ENCODE data around the gene UGT2B15.
"Not testable (repeated sequence)": the region's sequence is repeated elsewhere in the genome, so short reads cannot be mapped to it uniquely, and the experiment has no call there.

The UGT2B15 gene

DNA sequence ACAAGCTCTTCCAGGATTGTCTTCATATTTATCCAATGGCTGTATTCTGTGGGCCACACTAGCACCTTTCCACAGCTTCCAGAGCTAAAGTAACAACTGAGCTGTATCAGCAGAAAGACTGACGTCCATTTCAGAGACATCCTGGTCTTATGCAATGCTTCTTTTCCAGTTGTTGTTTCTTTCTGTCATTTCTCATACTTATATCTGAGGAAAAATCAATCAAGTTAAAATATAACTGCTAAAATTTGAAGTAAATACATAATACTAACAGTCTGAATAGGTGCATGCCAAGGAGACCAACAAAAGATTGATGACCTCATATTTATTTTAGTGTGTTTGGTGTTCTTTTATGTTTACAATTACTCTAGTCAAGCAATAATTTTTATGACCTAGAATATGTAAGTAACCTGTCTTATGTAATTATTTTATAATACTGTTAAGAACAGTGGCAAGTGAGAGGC is at the start of gene UGT2B15:
UGT2B15 (minus strand) TSS at position 174 of the 461 bp plus-strand sequence; CDS start at position 140, 34 bp downstream.
- DNase-seq (ENCODE audit: low read depth in 2 of 2) = not testable (repeated sequence)

DNA sequence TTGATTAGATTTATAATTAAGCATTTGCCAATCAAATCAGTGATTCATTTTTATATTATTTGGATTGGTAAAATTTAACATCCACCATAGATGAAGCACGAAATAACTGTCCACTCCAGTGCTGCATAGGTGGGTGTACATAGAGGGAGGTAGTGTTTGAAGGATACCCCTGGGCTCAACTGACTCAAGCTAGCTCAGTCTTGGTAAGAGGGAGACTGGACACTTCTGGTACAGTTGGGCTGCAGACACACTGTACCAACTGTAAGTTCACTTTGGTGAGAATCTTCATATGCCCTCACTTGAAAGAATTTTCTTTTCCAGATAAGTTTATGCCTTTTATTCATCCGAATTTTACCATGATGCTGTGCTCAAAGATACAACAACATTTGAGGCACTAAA is 48.6 kb upstream of the UGT2B15 start:
- DNase-seq (ENCODE audit: low read depth in 2 of 2) = no peak

DNA sequence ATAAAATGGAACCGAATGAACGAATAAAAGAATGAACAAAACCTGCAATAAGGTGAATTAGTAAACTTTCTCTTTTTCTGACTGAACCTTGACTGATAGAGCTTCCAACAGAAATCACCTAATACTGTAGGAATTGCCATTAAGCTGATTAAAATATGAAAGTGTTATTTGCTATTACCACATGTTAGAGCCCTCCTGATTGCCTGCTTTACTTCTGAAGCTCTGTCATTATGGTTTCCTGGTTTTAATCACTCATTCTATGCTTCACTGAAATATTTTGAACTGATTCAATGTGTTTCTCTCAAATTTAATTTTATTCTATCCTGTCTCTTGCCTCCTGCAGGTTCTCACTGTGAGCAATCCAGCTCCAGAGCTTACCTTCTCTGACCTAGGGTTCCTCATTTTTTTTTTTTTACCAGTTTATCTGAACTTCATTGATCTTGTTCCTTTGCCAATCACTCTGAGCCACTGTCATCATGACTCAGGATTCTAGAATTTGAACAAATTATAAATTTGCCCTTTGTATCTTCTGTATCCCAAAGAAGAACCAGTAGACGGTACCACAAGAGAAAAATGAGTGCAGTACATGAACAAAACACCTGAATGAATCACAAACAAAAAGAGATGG is 48.1 kb upstream of the UGT2B15 start:
- DNase-seq (ENCODE audit: low read depth in 2 of 2) = no peak

DNA sequence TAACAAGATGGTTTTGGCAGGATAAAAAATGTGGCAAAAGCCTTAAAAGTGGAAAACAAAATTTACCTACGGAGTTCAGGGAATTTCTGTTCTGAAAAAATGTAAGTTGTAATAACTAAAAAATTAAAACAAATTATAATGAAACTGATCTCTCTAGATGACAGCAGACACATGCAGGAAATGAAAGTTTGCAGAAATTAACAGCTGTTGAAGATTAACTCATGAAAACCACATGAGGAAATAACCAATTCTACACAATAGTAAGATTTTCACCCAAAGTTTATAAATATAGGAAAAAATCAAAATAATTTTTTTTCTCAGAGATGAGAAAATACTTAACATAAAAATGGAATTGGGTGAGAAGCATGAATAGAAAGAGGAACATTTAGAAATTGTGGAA is 47.5 kb upstream of the UGT2B15 start:
- DNase-seq (ENCODE audit: low read depth in 2 of 2) = no peak

DNA sequence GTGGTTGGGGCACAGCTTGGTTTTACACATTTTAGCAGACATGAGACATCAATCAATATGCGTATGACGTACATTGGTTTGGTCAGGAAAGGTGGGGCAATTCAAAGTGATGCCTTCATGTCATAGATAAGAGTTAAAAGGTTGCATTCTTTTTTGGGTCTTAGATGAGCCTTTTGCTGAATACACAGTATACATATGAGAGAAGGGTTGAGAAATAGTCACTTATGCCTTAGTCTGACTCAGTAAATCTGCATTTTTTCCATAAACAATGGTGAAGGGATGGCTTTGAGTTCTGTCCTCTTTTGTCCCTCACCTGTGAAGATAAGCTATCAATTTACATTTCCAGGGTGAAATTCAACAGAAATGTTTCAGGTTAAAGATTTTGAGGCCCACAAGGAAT is 43.9 kb upstream of the UGT2B15 start:
- DNase-seq (ENCODE audit: low read depth in 2 of 2) = no peak

DNA sequence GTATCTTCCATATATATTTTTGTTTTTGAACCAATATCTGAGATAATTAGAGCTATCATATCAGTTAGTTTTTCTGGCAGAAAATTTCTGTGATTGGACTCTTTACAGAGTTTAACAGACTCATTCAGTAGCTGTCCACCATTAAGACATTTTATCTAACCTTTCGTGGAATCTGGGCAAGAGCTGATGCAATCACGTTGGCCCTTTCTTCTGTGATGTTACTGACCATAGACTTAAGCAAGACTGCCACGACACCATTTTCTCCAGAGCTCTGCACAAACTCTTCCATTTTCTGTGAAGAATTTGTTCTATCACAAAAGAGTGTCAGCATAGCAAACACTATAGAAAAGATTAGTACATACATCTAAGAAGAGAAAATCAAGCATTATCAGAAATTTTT is 41.8 kb upstream of the UGT2B15 start:
- DNase-seq (ENCODE audit: low read depth in 2 of 2) = no peak

DNA sequence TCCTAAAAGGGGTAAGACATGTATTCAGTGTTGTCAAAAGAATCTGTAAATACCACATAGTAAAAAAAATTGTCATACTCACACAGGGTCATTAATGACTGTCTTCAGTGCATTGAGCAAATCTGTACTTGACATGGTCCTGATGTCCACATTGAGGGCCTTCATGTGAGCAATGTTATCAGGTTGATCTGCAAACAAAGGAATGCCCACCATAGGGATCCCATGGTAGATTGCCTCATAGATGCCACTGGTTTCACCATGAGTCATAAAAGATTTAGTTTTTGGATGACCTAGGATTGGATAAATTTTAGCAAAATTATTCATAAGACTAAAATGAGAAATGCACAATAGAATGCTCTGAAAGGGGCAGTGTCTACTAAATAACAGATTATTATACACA is 38.1 kb upstream of the UGT2B15 start:
- DNase-seq (ENCODE audit: low read depth in 2 of 2) = no peak

DNA sequence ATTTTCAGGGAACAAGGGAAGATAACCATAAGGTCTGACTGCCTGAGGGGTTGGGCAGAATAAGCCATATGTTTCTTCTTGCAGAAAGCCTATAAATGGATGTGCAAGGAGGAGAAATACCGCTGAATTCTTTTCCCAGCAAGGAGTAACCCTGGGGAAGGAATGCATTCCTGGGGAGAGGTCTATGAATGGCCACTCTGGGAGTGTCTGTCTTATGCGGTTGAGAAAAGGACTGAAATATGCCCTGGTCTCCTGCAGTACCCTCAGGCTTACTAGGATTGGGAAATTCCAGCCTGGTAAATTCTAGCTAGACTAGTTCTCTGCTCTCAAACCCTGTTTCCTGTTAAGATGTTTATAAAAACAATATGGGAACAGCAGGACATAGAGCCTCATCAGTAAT is 32.7 kb upstream of the UGT2B15 start:
- DNase-seq (ENCODE audit: low read depth in 2 of 2) = not testable (repeated sequence)

DNA sequence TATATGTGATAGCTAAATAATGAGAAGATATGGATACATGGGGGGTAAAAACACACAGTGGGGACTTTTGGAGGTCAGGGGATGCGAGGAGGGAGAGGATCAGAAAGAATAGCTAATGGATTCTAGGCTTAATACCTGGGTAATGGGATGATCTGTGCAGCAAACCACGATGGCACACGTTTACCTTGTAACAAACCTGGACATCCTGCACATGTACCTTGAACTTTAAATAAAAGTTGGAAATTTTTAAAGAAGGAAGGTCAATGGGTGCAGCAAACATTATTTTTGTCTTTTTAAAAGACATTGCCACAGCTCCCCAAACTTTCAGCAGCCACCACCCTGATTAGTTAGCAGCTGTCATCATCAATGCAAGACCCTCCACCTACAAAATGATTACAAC is 29.7 kb upstream of the UGT2B15 start:
- DNase-seq (ENCODE audit: low read depth in 2 of 2) = no peak

DNA sequence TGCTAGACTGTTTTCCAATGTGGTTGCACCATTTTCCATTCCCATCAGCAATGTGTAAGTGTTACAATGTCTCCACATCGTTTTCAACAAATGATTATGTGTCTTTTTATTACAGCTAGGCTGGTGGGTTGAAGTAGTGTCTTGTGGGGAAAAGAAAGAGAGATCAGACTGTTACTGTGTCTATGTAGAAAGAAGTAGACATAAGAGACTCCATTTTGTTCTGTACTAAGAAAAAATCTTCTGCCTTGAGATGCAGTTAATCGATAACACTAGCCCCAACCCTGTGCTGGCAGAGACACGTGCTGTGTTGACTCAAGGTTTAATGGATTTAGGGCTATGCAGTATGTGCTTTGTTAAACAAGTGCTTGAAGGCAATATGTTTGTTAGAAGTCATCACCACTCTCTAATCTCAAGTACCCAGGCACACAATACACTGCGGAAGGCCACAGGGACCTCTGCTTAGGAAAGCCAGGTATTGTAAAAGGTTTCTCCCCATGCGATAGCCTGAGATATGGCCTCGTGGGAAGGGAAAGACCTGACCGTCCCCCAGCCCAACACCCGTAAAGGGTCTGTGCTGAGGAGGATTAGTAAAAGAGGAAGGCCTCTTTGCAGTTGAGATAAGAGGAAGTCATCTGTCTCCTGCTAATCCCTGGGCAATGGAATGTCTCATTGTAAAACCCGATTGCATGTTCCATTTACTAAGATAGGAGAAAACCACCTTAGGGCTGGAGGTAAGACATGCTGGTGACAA is 23.0 kb upstream of the UGT2B15 start:
- DNase-seq (ENCODE audit: low read depth in 2 of 2) = no peak

DNA sequence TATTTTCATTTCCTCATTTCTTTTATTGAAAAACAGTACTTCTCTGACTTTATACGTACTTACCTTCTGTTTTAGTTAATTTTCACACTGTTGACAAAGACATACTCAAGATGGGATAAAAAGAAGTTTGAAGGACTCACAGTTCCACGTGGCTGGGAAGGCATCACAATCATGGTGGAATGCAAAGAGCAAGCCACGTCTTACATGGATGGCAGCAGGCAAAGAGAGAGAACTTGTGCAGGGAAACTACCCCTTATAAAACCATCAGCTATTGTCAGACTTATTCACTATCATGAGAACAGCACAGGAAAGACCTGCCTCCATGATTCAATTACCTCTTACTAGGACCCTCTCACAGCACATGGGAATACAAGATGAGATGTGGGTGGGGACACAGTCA is 20.7 kb upstream of the UGT2B15 start:
- DNase-seq (ENCODE audit: low read depth in 2 of 2) = no peak

DNA sequence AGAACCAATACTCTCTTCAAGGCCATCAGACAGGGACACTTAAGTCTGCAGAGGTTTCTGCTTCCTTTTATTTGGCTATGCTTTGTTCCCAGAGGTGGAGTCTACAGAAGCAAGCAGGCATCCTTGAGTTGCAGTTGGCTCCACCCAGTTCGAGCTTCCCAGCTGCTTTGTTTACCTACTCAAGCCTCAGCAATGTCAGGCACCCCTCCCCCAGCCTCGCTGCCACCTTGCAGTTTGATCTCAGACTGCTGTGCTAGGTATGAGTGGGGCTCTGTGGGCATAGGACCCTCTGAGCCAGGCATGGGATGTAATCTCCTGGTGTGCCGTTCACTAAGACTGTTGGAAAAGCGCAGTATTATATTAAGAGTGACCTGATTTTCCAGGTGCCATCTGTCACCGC is 12.6 kb upstream of the UGT2B15 start:
- DNase-seq (ENCODE audit: low read depth in 2 of 2) = no peak

DNA sequence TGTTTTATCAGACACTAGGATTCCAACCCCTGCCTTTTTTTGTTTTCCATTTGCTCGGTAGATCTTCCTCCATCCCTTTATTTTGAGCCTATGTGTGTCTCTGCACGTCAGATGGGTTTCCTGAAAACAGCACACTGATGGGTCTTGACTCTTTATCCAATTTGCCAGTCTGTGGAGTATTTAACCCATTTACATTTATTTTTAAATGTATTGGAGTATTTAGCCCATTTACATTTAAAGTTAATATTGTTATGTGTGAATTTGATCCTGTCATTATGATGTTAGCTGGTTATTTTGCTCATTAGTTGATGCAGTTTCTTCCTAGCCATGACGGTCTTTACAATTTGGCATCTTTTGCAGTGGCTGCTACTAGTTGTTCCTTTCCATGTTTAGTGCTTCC is 10.8 kb upstream of the UGT2B15 start:
- DNase-seq (ENCODE audit: low read depth in 2 of 2) = not testable (repeated sequence)

DNA sequence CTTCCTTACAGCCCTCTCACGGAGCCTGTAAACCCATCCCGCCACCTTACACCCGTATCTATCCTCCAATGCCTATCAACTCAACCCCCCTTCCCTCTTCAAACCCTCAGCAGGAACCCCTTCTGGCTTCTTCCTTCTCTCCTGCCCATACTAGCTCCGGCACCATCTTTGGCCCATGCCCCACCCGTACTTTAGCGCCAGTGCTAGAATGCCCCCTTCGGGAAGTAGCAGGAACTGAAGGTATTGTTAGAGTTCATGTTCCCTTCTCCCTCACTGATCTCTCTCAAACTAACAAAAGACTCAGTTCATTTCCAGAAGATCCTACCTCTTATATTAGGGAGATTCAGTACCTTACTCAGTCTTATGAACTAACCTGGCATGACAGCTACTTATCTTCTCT is 2.7 kb upstream of the UGT2B15 start:
- no peak for DNase-seq (ENCODE audit: low read depth in 2 of 2)

DNA sequence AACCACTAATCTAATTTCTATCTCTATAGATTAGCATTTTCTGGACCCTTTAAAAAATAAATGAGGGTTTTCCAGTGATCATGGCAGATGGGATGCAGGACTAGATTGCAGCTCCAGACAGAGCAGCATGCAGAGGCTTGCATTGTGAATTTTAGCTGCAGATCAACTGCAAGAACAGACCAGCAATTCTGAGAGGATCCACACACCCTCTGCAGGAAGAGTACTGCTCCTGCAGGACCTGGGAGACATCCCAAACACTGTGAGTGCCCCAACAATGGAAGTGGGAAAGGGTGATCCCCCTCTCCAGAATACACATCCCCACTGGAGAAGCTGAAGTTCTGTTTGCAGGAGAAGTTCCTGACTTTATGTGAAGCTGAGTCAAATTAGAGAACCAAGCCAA is 765 bp upstream of the UGT2B15 start:
- not testable (repeated sequence) for DNase-seq (ENCODE audit: low read depth in 2 of 2)

DNA sequence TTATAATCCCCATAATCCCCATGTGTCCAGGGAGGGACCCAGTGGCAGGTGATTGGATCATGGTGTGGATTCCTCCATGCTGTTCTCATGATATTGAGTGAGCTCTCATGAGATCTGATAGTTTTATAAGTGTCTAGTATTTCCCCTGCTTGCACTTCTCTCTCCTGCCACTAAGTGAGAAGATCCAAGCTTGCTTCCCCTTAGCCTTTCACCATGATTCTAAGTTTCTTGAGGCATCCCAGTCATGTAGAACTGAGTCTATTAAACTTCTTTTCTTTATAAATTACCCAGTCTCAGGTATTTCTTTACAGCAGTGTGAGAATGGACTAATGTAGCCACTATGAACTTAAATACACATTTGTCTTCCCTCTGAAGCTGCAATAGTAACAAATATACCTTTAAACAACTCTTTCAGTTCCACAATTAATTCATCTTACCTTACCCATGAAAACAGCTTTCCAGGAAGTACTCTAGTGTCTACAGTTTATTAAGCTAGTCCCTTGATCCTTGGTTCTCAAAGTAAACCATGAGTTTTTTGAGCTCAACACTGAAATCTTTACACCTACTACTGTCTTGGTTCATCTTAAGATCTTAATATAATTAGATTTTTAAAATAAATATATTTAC is 1.8 kb downstream of the UGT2B15 start:
- DNase-seq (ENCODE audit: low read depth in 2 of 2) = not testable (repeated sequence)

DNA sequence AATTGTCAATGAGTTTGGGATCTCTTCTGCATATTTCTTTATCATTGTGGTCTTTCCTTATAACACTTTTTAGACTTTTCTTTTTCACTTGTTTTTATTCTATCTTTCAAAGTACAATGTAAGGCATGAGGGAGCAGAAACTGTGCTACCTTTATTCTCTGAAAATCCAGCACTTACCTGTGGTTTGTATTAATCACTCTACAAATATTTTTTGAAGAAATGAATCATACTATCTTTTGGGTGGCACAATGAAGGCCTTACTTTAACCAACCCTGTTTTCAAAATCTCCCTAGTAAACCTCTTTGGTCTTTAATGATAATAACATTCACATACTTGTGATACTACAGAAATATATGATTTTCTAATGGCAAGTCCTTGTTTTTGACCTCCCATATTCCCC is 2.9 kb downstream of the UGT2B15 start:
- not testable (repeated sequence) for DNase-seq (ENCODE audit: low read depth in 2 of 2)

DNA sequence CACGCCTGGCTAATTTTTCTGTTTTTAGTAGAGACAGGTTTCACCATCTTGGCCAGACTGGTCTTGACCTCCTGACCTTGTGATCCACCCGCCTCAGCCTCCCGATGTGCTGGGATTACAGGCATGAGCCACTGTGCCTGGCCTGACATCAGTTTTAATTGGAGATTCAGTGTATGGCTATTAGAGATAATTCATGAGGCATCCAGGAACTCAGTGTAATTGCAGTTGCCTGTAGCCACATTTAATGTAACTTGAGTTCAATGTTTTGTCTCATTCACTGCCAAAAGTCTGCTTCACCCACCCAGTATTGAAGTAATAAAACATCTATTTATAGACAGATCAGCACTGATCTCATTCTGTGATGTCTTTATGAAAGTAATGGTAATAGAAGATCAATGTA is 5.7 kb downstream of the UGT2B15 start:
- DNase-seq (ENCODE audit: low read depth in 2 of 2) = not testable (repeated sequence)

DNA sequence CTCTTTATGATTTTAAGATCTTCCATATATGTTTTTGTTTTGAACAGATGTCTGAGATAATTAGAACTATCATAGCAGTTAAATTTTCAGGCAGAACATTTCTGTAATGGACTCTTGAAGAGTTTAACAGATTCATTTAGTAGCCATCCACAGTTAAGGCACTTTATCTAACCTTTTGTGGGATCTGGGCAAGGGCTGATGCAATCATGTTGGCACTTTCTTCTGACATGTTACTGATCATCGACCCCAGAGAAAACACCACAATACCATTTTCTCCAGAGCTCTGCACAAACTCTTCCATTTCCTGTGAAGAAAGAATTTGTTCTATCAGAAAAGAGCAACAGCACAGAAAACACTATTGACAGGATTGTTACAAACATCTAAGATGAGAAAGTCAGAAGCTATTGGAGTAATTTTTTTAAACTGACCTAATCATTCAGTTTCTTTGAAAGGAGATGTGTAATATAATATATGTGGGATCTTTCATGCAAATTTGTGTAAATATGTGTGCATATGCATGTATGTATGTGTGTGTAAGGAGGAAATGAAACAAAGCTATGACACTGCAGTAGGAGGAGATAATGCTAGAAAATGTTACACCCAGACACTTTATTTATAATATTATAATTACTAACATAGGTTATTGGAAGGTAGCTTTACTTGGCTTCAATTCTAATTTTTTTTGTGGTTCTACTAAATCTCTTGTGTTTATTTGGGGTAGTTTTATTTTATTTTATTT is 7.4 kb downstream of the UGT2B15 start:
- DNase-seq (ENCODE audit: low read depth in 2 of 2) = not testable (repeated sequence)

DNA sequence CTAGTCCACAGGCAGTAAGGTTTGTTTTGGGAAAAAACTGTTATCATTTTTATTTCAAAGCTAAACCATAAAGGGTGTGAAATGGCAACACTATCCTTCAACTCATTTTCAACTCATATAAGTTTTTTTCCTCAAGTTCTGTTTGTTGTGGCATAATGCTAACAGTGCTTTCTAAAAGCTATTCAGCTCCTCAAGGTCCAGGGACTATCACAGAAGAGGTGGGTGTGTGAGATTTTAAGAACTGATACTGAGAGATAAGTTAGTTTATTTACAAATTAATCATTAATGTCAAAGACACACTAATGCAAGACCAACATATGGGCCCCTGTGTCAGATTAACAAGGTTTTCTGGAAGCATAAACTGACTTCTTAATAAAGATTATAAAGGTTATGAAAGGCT is 11.8 kb downstream of the UGT2B15 start:
- DNase-seq (ENCODE audit: low read depth in 2 of 2) = no peak

DNA sequence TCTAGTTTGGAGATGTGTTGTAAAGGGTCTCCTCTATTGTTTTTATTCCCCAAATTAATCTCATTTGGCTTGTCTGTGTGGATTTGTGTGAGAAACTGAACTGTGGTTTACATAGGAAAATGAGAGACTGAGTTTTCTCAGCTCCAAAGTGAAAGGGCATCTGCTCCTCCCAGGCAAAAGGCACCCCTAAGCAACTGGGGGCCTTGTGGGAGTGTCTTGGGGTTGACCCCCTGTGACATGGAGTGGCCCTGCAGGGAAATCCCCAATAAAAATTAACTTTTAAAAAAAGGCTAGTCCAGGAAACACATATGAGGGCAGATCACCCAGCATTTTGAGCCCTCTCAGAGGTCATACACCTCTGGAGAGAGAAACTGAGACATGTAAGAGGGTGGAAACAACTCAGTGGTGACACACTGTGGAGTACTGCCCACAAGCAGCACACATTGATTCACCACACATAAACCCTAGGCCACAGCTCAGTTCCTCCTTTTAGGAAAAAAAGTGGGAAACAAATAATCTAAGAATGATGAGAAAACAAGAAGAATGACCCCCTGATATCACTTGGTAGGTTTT is 13.3 kb downstream of the UGT2B15 start:
- DNase-seq (ENCODE audit: low read depth in 2 of 2) = not testable (repeated sequence)

DNA sequence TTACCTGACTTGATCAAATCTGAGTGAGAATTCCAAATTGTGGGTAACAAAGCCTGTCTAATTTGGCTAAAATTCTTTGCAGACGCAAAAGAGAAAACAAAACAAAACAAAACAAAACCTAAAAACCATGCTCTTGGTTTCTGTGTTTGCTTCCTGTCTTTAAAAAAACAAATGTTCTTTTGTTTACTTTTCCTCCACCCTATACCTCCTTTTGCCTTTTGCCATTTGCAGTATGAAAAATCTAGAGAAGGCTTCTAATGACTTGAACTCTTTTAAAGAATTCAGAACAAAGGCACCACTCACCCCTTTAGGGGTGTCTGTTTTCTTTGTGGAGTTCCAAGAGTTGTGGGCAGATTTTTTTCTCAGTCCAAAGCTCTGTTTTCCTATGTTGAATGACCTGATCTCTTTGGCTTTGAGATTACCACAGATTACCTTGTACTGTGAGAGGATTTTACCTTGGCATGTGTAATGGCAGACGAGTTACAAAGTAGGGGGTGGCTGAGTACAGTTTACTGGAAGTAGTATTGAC is 13.9 kb downstream of the UGT2B15 start:
- DNase-seq (ENCODE audit: low read depth in 2 of 2) = not testable (repeated sequence)
